Upper lobe of left lung (tissue), 4 donors: Measurements from ENCODE around the gene IL1R1.

ENCODE experiments used
- POLR2A ChIP-seq, 4 donors: fragments of 450-650 bp; IDR thresholded peaks; one replicate each; pipeline ENCODE4 v1.5.1; 2016 to 2017; ENCODE audit warnings: antibody characterized with exemption in 4 of 4, mild to moderate bottlenecking in 2 of 4
- POLR2AphosphoS5 ChIP-seq, 2 donors: sonication (generic); formaldehyde crosslinking; IDR thresholded peaks; one replicate each; pipeline ENCODE4 v1.5.1; 2017; ENCODE audit warnings: antibody characterized with exemption in 2 of 2
- TF ChIP-seq, protein P1 (sequence below), 6 experiments: fragments of 450-650 bp in 4 of 6; fragments of 200-600 bp in 2 of 6; sonication (generic) in 2 of 6; IDR thresholded peaks; one replicate each; pipeline ENCODE4 v1.5.1; 2016 to 2019; ENCODE audit warnings: antibody characterized with exemption in 6 of 6

DNA sequence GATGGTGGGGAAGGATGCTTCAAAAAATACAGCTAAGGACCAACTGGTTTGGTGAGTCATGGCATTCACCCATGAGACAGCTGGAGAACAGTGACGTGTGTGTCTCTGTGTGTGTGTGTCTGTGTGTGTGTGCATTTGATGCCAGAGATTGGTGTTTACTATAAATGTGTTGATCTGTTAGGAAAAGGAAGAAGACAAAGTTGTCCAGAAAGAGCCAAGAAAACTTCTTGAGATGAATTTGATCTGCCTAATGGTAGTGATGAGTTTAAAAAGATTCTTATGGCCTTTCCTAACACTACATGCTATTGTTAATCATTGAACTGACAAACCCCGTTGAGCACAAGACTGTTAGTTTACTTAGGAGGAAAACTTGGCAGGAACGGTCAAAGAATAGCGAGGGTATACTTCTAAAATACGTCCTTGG is 36.4 kb upstream of the IL1R1 start:
- TF ChIP-seq, protein P1, sequence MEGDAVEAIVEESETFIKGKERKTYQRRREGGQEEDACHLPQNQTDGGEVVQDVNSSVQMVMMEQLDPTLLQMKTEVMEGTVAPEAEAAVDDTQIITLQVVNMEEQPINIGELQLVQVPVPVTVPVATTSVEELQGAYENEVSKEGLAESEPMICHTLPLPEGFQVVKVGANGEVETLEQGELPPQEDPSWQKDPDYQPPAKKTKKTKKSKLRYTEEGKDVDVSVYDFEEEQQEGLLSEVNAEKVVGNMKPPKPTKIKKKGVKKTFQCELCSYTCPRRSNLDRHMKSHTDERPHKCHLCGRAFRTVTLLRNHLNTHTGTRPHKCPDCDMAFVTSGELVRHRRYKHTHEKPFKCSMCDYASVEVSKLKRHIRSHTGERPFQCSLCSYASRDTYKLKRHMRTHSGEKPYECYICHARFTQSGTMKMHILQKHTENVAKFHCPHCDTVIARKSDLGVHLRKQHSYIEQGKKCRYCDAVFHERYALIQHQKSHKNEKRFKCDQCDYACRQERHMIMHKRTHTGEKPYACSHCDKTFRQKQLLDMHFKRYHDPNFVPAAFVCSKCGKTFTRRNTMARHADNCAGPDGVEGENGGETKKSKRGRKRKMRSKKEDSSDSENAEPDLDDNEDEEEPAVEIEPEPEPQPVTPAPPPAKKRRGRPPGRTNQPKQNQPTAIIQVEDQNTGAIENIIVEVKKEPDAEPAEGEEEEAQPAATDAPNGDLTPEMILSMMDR (IDR thresholded peaks at IDR 0.05): no peak
- peak in 1 of 2 donors; percentile 58 for TF ChIP-seq POLR2AphosphoS5 (IDR thresholded peaks at IDR 0.05)
- TF ChIP-seq POLR2A (IDR thresholded peaks at IDR 0.05): no peak
